BLaER1 treated with 17β-estradiol and CSF1 and Interleukin-3, amounts not matched to agents 10 nM and 100 nM (cell line): ENCODE results near the gene DYNC1LI1.
A peak's percentile ranks its signal among the peaks of the same experiment; 100 is the strongest.

ENCODE experiments used
- H3K27ac ChIP-seq, 11 experiments: shearing (Covaris generic); formaldehyde crosslinking; 2 replicates each; pipeline ENCODE4 v1.8.1; 2022
- H3K27me3 ChIP-seq, 11 experiments: shearing (Covaris generic); formaldehyde crosslinking; 2 replicates each; pipeline ENCODE4 v1.8.1; 2022
- H3K36me3 ChIP-seq, 11 experiments: shearing (Covaris generic); formaldehyde crosslinking; 2 replicates each; pipeline ENCODE4 v1.8.1; 2022
- H3K4me1 ChIP-seq, 10 experiments: shearing (Covaris generic); formaldehyde crosslinking; 2 replicates each; pipeline ENCODE4 v1.8.1; 2022
- H3K4me2 ChIP-seq, 11 experiments: shearing (Covaris generic); formaldehyde crosslinking; 2 replicates each; pipeline ENCODE4 v1.8.1; 2022
- H3K4me3 ChIP-seq, 10 experiments: shearing (Covaris generic); formaldehyde crosslinking; 2 replicates each; pipeline ENCODE4 v1.8.1; 2022
- H3K9ac ChIP-seq, 11 experiments: shearing (Covaris generic); formaldehyde crosslinking; 2 replicates each; pipeline ENCODE4 v1.8.1; 2022
- H3K9me3 ChIP-seq, 11 experiments: shearing (Covaris generic); formaldehyde crosslinking; replicated peaks in 1 of 11; 2 replicates each; pipeline ENCODE4 v1.8.1; 2022
- H4K20me1 ChIP-seq, 11 experiments: shearing (Covaris generic); formaldehyde crosslinking; 2 replicates each; pipeline ENCODE4 v1.8.1; 2022
- Cebpa-rat ChIP-seq, 11 experiments: shearing (Covaris generic); IDR thresholded peaks; 2 replicates each; pipeline ENCODE4 v1.8.1; 2022

DYNC1LI1 gene

DNA sequence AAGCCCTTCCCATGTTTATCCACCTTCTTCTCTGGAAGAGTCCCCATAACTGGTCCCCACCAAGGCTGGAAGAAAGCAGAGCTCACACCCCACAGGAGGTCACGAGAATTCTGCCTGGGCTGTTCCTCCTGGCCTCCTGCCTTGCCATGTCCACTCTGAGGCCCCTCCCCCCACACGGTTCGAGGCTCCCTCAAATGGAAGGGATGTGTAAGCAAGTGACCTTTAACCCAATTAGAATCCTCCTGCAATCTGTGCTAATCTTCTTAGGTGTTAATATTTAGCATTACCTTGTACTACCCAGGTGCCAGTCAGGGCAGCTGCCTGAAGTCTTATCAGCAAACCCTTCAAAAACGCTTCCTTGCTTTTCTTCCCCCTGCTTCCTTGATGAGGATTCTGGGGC is 32.4 kb upstream of the DYNC1LI1 start:
- H3K9ac ChIP-seq = no peak overlapping the region
- peaks cover 0 to 7% (median 0%) of the 10 kb centered on the region in 11 experiments; a peak in 1 of 22 replicates for H3K9me3 ChIP-seq
- no peak for TF ChIP-seq Cebpa-rat (IDR thresholded peaks at IDR 0.05)
- no peaks in the 10 kb centered on the region for H3K27me3 ChIP-seq
- H4K20me1 ChIP-seq = no peaks in the 10 kb centered on the region
- H3K4me1 ChIP-seq = 0 out of 20 replicates have a peak, but pooled peaks cover 0 to under 1% (median 0%) of the 10 kb centered on the region in 10 experiments
- no peak overlapping the region for H3K4me2 ChIP-seq
- H3K27ac ChIP-seq = no peak overlapping the region
- H3K4me3 ChIP-seq = no peak overlapping the region
- no peaks in the 10 kb centered on the region for H3K36me3 ChIP-seq

DNA sequence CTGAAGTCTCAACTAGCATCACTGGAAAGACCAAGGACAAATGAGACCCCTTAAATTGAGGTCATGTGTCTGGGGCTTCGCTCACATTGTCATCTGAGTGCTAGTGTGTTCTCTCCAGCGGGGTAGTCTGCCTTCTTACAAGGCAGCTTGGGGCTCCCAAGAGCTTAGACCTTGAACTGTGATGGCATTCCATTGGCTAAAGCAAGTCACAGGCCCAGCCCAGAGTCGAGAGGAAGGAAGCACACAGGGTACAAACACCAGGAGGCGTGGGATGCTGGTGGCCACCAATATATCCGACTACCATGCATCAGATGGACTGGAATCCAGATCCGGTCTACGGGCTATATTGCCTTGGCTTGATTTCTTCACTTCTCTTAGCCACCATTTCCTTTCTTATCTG is 31.5 kb upstream of the DYNC1LI1 start:
- Histone ChIP-seq H3K36me3 (no peaks in the 10 kb centered on the region), H4K20me1 (no peaks in the 10 kb centered on the region), H3K9me3 (peaks cover 0 to 7% (median 0%) of the 10 kb centered on the region in 11 experiments; a peak in 1 of 22 replicates), H3K27me3 (no peaks in the 10 kb centered on the region), H3K27ac (no peak overlapping the region), H3K4me1 (peaks cover 0 to 8% (median 0%) of the 10 kb centered on the region in 10 experiments; a peak in 4 of 20 replicates), H3K4me2 (no peak overlapping the region), H3K4me3 (no peak overlapping the region), H3K9ac (no peak overlapping the region)
- no peak for TF ChIP-seq Cebpa-rat (IDR thresholded peaks at IDR 0.05)

DNA sequence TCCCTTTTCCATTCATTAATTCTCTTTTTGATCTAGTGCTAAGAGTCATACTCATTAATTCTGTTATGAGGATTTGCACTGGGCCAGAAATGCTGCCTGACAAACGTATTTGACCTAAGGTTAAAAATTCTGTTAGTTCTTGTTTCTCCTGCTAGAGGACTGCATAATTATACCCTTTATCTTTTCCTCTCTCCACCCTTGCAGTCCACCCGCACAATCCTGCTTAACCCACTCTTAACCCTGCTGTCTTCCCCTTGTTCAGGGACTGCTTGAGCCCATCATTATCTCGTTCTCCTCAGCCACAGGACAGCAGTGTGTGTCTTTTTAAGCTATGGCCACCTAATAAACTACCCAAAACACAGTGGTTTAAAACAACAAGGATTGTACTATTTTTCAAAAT is 31.1 kb upstream of the DYNC1LI1 start:
- Histone ChIP-seq H3K4me2 (no peak overlapping the region), H3K9ac (no peak overlapping the region), H4K20me1 (no peaks in the 10 kb centered on the region), H3K27me3 (no peaks in the 10 kb centered on the region), H3K4me1 (peaks cover 0 to 8% (median 0%) of the 10 kb centered on the region in 10 experiments; a peak in 4 of 20 replicates), H3K4me3 (no peak overlapping the region), H3K27ac (no peak overlapping the region), H3K9me3 (peaks cover 0 to 7% (median 0%) of the 10 kb centered on the region in 11 experiments; a peak in 1 of 22 replicates), H3K36me3 (no peaks in the 10 kb centered on the region)
- no peak for TF ChIP-seq Cebpa-rat (IDR thresholded peaks at IDR 0.05)

DNA sequence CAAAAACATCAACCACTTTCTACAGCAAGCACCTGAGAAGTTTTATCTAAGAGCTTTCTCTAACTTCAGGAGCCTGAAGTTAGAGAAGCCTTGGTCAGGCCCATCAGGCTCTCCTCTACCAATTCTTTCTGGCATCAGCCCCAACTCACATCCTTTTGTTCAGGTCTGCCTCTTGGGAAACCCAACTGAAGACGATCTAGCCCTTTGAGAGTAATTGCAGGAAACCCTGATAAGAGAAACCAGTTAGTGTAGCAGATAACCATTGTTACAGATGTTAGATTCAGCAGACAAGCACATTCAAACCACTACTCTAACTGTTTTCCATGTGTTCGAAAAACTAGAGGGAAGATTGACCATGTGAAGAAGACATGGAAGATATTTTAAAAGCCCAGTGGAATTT is 27.0 kb upstream of the DYNC1LI1 start:
- Histone ChIP-seq H3K27me3 (no peaks in the 10 kb centered on the region), H3K4me2 (peak overlapping the region in 4 of 11 experiments; percentile 1 to 6 (median 3); a peak in 3 of 22 replicates), H3K27ac (no peak overlapping the region), H4K20me1 (no peaks in the 10 kb centered on the region), H3K9me3 (no peaks in the 10 kb centered on the region), H3K9ac (no peak overlapping the region), H3K4me1 (peaks cover 0 to 23% (median 5%) of the 10 kb centered on the region in 10 experiments; a peak in 11 of 20 replicates), H3K36me3 (no peaks in the 10 kb centered on the region), H3K4me3 (no peak overlapping the region)
- TF ChIP-seq Cebpa-rat (IDR thresholded peaks at IDR 0.05) = no peak

DNA sequence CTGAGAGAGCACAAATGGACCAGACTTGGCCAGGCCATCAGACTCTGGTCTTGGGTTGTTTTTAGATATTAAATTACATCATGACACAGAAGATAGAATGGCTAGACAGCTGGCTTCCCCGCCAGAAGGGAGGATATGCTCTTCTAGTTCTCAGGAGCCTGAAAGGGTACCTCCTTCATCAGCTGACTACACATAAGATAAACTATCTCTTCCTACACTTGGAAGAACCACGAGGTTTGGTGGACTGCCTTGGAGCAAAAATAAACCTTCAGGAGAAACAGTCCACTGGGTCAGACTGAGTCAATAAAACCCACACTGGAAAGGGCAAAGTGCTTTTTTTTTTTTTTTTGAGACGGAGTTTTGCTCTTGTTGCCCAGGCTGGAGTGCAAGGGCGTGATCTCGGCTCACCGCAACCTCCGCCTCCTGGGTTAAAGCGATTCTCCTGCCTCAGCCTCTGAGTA is 26.3 kb upstream of the DYNC1LI1 start:
- Histone ChIP-seq H3K36me3 (no peaks in the 10 kb centered on the region), H3K9me3 (no peaks in the 10 kb centered on the region), H3K27ac (no peak overlapping the region), H3K9ac (no peak overlapping the region), H3K4me2 (0 out of 22 replicates have a peak overlapping the region, but pooled peaks of 1 of the 11 experiments have one; percentile 1), H4K20me1 (no peaks in the 10 kb centered on the region), H3K4me3 (no peak overlapping the region), H3K27me3 (no peaks in the 10 kb centered on the region), H3K4me1 (peaks cover 0 to 25% (median 7%) of the 10 kb centered on the region in 10 experiments; a peak in 11 of 20 replicates)
- no peak for TF ChIP-seq Cebpa-rat (IDR thresholded peaks at IDR 0.05)

DNA sequence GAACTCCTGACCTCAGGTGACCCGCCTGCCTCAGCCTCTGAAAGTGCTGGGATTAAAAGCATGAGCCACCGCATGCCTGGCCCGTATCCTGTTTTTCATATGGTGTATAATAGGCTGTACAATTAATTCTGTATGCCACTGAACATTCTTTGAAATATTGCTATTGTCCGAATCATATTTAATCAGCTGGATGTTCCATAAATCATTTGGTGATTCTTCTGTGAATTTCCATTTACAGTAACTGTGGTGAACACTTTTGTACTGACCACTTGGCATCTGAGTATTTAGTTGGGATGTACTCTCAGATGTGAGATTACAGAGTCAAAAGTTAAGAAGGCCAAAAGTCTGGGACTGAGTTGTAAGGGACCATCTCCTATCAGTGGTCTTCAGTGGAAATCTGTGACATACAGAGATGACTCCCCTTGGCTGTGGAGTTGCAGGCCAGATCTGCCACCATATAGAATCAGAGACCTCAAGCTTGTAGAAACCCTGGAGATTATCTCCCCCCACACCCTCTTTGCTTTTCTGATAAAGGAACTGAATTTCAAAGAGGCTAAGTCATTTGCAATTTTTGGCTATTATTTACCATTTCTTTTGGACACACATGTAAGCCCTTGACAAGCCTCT is 25.7 kb upstream of the DYNC1LI1 start:
- no peaks in the 10 kb centered on the region for H3K36me3 ChIP-seq
- H3K4me3 ChIP-seq = no peak overlapping the region
- no peaks in the 10 kb centered on the region for H3K9me3 ChIP-seq
- no peaks in the 10 kb centered on the region for H3K27me3 ChIP-seq
- H3K9ac ChIP-seq = no peak overlapping the region
- H4K20me1 ChIP-seq = no peaks in the 10 kb centered on the region
- H3K4me2 ChIP-seq = no peak overlapping the region
- TF ChIP-seq Cebpa-rat (IDR thresholded peaks at IDR 0.05) = no peak
- H3K4me1 ChIP-seq = peaks cover 0 to 25% (median 7%) of the 10 kb centered on the region in 10 experiments; a peak in 11 of 20 replicates
- no peak overlapping the region for H3K27ac ChIP-seq

DNA sequence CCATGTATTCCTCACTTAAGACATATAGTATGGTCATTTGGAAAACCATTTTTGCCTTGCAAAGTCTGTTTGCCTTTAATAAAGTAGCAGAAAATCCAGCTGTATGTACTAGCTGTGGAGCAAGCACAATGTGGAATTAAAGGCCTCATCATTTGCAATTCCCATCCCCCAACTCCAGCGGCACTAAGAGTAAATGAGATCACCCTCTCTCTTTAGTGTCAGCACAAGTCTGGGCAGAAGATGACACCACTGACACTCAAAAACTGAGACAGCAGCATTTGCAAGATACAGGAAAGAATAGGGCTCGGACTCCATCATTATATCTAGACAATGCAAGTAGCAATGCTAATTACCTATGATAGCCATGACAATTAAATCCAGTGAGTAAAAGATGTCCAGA is 24.7 kb upstream of the DYNC1LI1 start:
- H3K9ac ChIP-seq = no peak overlapping the region
- H4K20me1 ChIP-seq = no peaks in the 10 kb centered on the region
- no peaks in the 10 kb centered on the region for H3K27me3 ChIP-seq
- no peak for TF ChIP-seq Cebpa-rat (IDR thresholded peaks at IDR 0.05)
- H3K9me3 ChIP-seq = no peaks in the 10 kb centered on the region
- H3K4me3 ChIP-seq = no peak overlapping the region
- peaks cover 0 to 25% (median 7%) of the 10 kb centered on the region in 10 experiments; a peak in 11 of 20 replicates for H3K4me1 ChIP-seq
- no peak overlapping the region for H3K4me2 ChIP-seq
- no peaks in the 10 kb centered on the region for H3K36me3 ChIP-seq
- no peak overlapping the region for H3K27ac ChIP-seq

DNA sequence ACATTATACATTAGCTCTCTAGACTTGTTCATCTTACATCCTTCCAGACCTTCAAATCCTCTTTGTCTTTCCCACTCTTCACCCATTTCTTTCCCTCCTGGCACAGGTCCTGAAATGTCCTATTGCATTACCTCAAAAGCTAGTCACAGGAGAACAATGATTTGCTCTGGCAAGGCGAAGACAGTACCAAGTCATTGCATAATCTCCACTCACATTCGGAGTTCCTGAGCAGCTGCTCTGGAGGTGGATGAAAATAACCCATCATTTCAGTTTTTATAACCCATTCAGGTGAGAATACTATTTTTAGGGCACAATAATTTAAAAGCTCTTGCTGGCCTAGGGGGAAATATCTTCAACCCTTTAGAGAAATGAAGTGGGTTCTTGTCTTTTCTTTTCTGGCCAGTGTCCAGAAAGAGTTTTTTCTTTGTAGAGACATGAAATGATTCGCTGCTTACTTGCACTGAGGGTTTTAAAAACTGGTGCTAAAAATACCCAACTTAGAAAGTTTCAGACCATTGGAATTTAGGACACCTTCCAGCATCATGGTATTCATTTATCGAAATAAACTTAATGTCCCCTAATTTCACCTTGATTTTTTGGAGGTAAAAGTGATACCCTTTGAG is 23.4 kb upstream of the DYNC1LI1 start:
- TF ChIP-seq Cebpa-rat (IDR thresholded peaks at IDR 0.05) = no peak
- Histone ChIP-seq H4K20me1 (no peaks in the 10 kb centered on the region), H3K4me3 (no peak overlapping the region), H3K4me2 (no peak overlapping the region; a peak in 1 of 22 replicates), H3K4me1 (peaks cover 0 to 25% (median 7%) of the 10 kb centered on the region in 10 experiments; a peak in 11 of 20 replicates), H3K27ac (no peak overlapping the region), H3K9ac (no peak overlapping the region), H3K27me3 (no peaks in the 10 kb centered on the region), H3K9me3 (no peaks in the 10 kb centered on the region), H3K36me3 (no peaks in the 10 kb centered on the region)

DNA sequence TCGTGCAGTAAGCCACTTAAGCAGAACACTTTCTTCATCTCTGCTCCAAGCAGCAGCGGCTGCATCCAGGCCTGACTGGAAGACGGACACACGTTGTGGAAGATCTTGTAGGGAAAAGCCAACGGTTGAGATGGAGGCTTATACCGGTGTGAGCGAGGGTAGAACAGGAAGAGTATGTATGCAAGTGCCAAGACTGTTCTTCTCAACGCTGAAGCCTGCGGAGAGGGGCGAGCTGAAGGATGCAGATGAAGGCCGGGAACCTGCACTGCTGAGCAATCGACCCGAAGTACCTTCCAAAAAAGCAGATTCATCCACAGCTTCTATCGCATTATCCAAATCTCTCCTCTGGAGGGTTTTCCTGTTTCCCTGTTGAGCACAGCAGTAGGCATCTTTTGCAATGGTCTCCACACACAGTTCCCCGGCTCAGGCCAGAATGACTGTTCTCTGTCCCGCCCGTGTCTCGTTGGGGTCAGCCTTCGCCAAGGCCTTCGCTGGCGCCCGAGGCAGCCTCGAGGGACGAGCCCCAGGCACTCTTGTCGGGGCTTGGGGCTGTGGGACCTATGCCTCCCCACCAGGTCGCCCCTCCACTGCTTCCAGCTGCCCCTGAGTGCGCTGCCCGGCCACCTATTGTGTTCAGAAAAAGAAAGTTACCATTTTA is 22.2 kb upstream of the DYNC1LI1 start:
- Histone ChIP-seq H3K27me3 (no peaks in the 10 kb centered on the region), H3K27ac (peak overlapping the region in 1 of 11 experiments; percentile 17; a peak in 1 of 22 replicates), H3K9ac (no peak overlapping the region), H3K4me3 (no peak overlapping the region), H3K36me3 (no peaks in the 10 kb centered on the region), H3K9me3 (no peaks in the 10 kb centered on the region), H3K4me1 (peaks cover 0 to 23% (median 7%) of the 10 kb centered on the region in 10 experiments; a peak in 11 of 20 replicates), H4K20me1 (no peaks in the 10 kb centered on the region), H3K4me2 (peak overlapping the region in 7 of 11 experiments; percentile 11 to 54 (median 44); a peak in 12 of 22 replicates)
- no peak for TF ChIP-seq Cebpa-rat (IDR thresholded peaks at IDR 0.05)
